ENCODE measurements around the gene EGLN3.

- no peak for TF ChIP-seq TOX (CRISPR knock-in tag; IDR thresholded peaks at IDR 0.05; ENCODE audit: borderline replicate concordance)
- no peak for TF ChIP-seq ARNTL (CRISPR knock-in tag; IDR thresholded peaks at IDR 0.05; ENCODE audit: borderline replicate concordance, low read depth)
- TF ChIP-seq ZNF565 (CRISPR knock-in tag; conservative IDR thresholded peaks at IDR 0.05; ENCODE audit: low read depth), result no peak
- TF ChIP-seq PPARA (CRISPR knock-in tag; IDR thresholded peaks at IDR 0.05; ENCODE audit: borderline replicate concordance), result no peak
- no peak for TF ChIP-seq ZNF8 (CRISPR knock-in tag; IDR thresholded peaks at IDR 0.05)
- TF ChIP-seq OSR1 (CRISPR knock-in tag; IDR thresholded peaks at IDR 0.05), result no peak
- no peak for TF ChIP-seq CSRNP3 (CRISPR knock-in tag; IDR thresholded peaks at IDR 0.05)
- no peak for TF ChIP-seq ZFP30 (CRISPR knock-in tag; IDR thresholded peaks at IDR 0.05)
- no peak for TF ChIP-seq ZFP3 (CRISPR knock-in tag; IDR thresholded peaks at IDR 0.05)
- TF ChIP-seq RARB (CRISPR knock-in tag; IDR thresholded peaks at IDR 0.05), result no peak
- no peak for TF ChIP-seq PATZ1 (CRISPR knock-in tag; IDR thresholded peaks at IDR 0.05; ENCODE audit: borderline replicate concordance)
- TF ChIP-seq ISL1 (CRISPR knock-in tag; IDR thresholded peaks at IDR 0.05), result no peak
- TF ChIP-seq ZNF70 (CRISPR knock-in tag; IDR thresholded peaks at IDR 0.05), result no peak
- TF ChIP-seq SNAI2 (CRISPR knock-in tag; IDR thresholded peaks at IDR 0.05), result no peak
Measured at GRCh38 chr14:33932033-33932432, 18.8 kb downstream of the EGLN3 start.
